Left ventricle myocardium inferior (tissue), 1 donor: Measurements from ENCODE around the gene PKHD1. TPM values are rescaled to one million over a fixed set of nuclear protein-coding genes. Genes with fewer than 3 reads are reported as not detected.

Source experiments
- DNase-seq: peaks from one replicate; pipeline ENCODE4 v3.0.0-alpha.2; 2020
- H3K27ac ChIP-seq: fragments of 200-600 bp; replicated peaks from 2 replicates; pipeline ENCODE4 v1.8.0; 2021
- H3K27me3 ChIP-seq: fragments of 200-600 bp; 2 replicates; pipeline ENCODE4 v1.8.0; 2021; ENCODE audit warnings: low read depth
- H3K36me3 ChIP-seq: fragments of 200-600 bp; 2 replicates; pipeline ENCODE4 v1.8.0; 2021
- H3K4me1 ChIP-seq: fragments of 200-600 bp; 2 replicates; pipeline ENCODE4 v1.8.0; 2021
- H3K4me3 ChIP-seq: fragments of 200-600 bp; 2 replicates; pipeline ENCODE4 v1.8.0; 2021; ENCODE audit warnings: mild to moderate bottlenecking, moderate library complexity
- H3K9me3 ChIP-seq: fragments of 200-600 bp; replicated peaks from 2 replicates; pipeline ENCODE4 v1.8.0; 2021
- intact Hi-C: fragments of 100-400 bp; cut with micrococcal nuclease; formaldehyde crosslinking; loops from one replicate; pipeline ENCODE4 v1.11.0; 2022
- total RNA-seq: library from RNA; stranded (reverse); fragmentation: NEBNext Ultra II Directional; extraction: Animal tissue kit (Norgen Biotek cat#: 25700); gene quantifications from one replicate; pipeline ENCODE4 v1.2.1, GENCODE V29; 2021
- TF ChIP-seq, protein P1 (sequence below): fragments of 200-600 bp; IDR thresholded peaks from 2 replicates; pipeline ENCODE4 v1.8.0; 2021; ENCODE audit warnings: antibody characterized with exemption, mild to moderate bottlenecking, borderline replicate concordance
- donor health status: DM: no; HTN: yes; CAD: no; lungs with severe emphysema.

PKHD1 gene
- total RNA-seq, 1 donor from 2014 or later: not detected

DNA sequence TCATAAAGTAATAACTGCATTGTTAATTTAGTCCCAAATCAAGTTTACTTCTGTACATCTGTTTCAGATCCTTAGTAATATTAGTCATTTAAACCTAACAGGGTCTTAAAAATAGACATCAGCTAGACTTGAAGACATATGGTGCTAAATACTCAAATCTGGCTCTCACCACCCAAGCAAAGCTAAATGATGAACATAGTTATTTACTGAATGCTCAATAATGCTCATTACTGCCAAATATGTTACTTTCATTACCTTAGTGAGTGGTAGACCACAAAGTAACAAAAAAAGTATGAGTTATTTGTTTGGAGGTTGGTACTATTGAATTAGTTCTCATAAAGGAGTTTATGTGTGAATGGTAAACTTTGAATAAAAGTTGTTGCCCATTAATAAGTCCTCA lies 502.1 kb downstream of the PKHD1 start:
- Histone ChIP-seq H3K9me3 (peaks cover 12% of the 10 kb centered on the region), H3K4me1 (no peaks in the 10 kb centered on the region), H3K27me3 (no peaks in the 10 kb centered on the region), H3K4me3 (no peak overlapping the region), H3K27ac (no peak overlapping the region), H3K36me3 (no peaks in the 10 kb centered on the region)
- TF ChIP-seq, protein P1, sequence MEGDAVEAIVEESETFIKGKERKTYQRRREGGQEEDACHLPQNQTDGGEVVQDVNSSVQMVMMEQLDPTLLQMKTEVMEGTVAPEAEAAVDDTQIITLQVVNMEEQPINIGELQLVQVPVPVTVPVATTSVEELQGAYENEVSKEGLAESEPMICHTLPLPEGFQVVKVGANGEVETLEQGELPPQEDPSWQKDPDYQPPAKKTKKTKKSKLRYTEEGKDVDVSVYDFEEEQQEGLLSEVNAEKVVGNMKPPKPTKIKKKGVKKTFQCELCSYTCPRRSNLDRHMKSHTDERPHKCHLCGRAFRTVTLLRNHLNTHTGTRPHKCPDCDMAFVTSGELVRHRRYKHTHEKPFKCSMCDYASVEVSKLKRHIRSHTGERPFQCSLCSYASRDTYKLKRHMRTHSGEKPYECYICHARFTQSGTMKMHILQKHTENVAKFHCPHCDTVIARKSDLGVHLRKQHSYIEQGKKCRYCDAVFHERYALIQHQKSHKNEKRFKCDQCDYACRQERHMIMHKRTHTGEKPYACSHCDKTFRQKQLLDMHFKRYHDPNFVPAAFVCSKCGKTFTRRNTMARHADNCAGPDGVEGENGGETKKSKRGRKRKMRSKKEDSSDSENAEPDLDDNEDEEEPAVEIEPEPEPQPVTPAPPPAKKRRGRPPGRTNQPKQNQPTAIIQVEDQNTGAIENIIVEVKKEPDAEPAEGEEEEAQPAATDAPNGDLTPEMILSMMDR: no peak
- no peak for DNase-seq
- intact Hi-C loops: no loop called here

DNA sequence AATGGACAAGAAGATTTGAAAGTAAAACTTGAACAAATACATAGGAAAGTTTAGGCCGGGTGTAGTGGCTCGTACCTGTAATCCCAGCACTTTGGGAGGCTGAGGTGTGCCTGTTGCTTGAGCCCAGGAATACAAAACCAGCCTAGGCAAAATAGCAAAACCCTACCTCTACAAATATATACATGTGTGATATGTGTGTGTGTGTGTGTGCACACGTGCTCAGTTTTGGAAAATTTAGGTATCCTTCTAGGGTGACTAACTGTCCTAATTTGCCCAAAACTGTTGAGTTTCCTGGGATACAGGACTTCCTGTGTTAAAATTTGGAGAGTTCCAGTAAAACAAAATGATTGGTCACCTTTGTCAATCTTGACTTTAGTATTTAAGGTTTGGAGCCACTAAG lies 503.2 kb downstream of the PKHD1 start:
- TF ChIP-seq, protein P1: no peak
- intact Hi-C loops: no loop called here

DNA sequence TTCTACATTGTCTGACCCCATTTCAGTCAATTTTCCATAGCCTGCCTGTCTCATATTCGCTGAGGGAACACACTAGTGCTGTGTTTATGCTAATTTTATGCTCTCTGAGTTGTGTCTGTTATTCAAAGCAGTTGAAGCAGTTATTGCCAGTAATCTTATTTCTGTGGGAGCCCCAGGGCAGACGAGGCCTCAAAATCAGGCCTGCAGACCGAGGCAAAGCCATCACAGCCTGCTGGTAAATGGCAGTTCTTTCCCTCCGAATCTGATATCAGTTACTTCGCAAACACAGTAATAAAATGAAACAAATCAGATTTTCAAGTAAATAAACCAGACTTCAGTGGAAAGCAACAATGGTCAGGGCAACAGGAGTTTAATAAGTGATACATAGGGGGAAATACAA lies 508.4 kb downstream of the PKHD1 start:
- TF ChIP-seq, protein P1: no peak
- intact Hi-C loops: no loop called here
- Histone ChIP-seq H3K4me3 (no peak overlapping the region), H3K36me3 (no peaks in the 10 kb centered on the region), H3K9me3 (peaks cover 19% of the 10 kb centered on the region), H3K27ac (no peak overlapping the region), H3K4me1 (no peaks in the 10 kb centered on the region), H3K27me3 (no peaks in the 10 kb centered on the region)
- no peak for DNase-seq

More for the DNA sequence above, 503.2 kb downstream of the PKHD1 start:
- no peak for DNase-seq
- Histone ChIP-seq H3K9me3 (peaks cover 12% of the 10 kb centered on the region), H3K4me1 (no peaks in the 10 kb centered on the region), H3K27me3 (no peaks in the 10 kb centered on the region), H3K27ac (no peak overlapping the region), H3K36me3 (no peaks in the 10 kb centered on the region), H3K4me3 (no peak overlapping the region)

DNA sequence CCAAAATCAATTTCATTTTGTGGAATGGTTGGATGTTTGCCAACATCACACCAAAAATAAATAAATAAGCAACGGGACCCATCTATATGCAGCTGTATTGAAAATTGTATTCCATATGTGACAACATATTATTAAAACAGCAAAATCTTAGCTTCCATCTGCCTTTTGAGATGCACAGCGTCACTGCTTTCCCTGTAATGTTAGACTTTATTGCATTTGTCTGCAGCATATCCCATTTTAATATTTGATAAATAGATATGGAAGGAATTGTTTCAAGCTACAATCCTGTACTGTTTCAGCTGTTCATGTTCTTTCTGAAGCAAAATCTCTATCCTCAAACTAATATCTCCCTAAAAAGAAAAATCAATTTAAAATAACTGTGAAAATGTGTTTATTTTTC lies 509.1 kb downstream of the PKHD1 start:
- Histone ChIP-seq H3K4me3 (no peak overlapping the region), H3K9me3 (peaks cover 19% of the 10 kb centered on the region), H3K36me3 (no peaks in the 10 kb centered on the region), H3K4me1 (no peaks in the 10 kb centered on the region), H3K27me3 (no peaks in the 10 kb centered on the region), H3K27ac (no peak overlapping the region)
- DNase-seq: no peak
- TF ChIP-seq, protein P1: no peak
- intact Hi-C loops: no loop called here

DNA sequence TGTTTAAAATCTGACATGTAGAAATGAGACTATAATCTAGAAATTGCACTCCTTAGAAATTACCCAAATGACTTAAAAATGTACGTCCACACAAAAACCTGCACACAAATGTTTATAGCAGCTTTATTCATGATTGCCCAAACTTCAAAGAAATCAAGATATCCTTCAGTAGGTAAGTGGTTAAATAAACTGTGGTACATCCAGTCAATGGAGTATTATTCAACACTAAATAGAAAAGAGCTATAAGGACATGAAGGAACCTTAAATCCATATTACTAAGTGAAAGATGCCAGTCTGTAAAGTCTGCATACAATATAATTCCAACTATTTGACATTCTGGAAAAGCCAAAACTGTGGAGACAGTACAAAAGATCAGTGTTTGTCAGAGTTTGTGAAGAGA lies 513.4 kb downstream of the PKHD1 start:
- no peak for DNase-seq
- H3K9me3 ChIP-seq: peaks cover 11% of the 10 kb centered on the region
- no peaks in the 10 kb centered on the region for H3K4me1 ChIP-seq
- H3K27me3 ChIP-seq: no peaks in the 10 kb centered on the region
- H3K36me3 ChIP-seq: no peaks in the 10 kb centered on the region
- intact Hi-C loops: no loop called here
- TF ChIP-seq, protein P1: no peak
- no peak overlapping the region for H3K4me3 ChIP-seq
- no peak overlapping the region for H3K27ac ChIP-seq

DNA sequence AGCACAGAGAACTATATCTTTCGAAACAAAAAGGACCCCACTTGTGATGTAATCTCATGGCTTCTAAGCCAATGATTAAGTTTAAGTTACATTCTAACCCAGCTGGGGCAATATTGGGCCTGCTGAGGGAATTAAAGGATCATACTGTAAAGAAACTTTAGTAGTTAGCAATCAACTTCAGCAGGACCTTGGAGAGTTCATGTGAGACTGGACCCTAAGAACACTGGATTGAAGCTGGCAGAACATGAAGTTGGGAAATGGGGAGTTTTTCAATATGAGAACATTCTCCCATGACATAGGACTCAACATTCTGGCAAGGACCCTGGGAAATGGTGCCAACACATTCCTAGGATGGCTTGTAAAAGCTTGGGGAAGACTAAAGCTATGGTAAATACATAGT lies 516.2 kb downstream of the PKHD1 start:
- peaks cover 5% of the 10 kb centered on the region for H3K9me3 ChIP-seq
- no peaks in the 10 kb centered on the region for H3K27me3 ChIP-seq
- no peaks in the 10 kb centered on the region for H3K36me3 ChIP-seq
- TF ChIP-seq, protein P1: no peak
- no peak overlapping the region for H3K27ac ChIP-seq
- intact Hi-C loops: no loop called here
- no peak for DNase-seq
- no peak overlapping the region for H3K4me3 ChIP-seq
- no peaks in the 10 kb centered on the region for H3K4me1 ChIP-seq
